ENCODE results near the gene TIMM44.

Gene TIMM44

GRCh38 chr19:7888145-7888825 lies 55.2 kb downstream of the TIMM44 start, which contains the start of gene LRRC8E:
LRRC8E (plus strand) TSS chr19:7888510; CDS start chr19:7895604, 7,094 bp downstream.
- H3K4me3 ChIP-seq (ENCODE audit: control insufficient read depth, low read depth, low read length), result peak within 1 kb of the TSS; percentile 95
- TF ChIP-seq CTCF (IDR thresholded peaks at IDR 0.05; ENCODE audit: control insufficient read depth, insufficient read depth, low read depth, low read length, missing control alignments), result no peak
- DNase-seq (ENCODE audit: low read depth), result no peak

GRCh38 chr19:7887408-7888144 lies 55.9 kb downstream of the TIMM44 start:
- DNase-seq (ENCODE audit: low read depth), result no peak
- no peak for TF ChIP-seq CTCF (IDR thresholded peaks at IDR 0.05; ENCODE audit: control insufficient read depth, insufficient read depth, low read depth, low read length, missing control alignments)
- peak overlapping the region; percentile 95; the same call in 1 of the 2 replicates for H3K4me3 ChIP-seq (ENCODE audit: control insufficient read depth, low read depth, low read length)

- no peak for TF ChIP-seq CTCF (IDR thresholded peaks at IDR 0.05; ENCODE audit: control insufficient read depth, insufficient read depth, low read depth, low read length, missing control alignments)
- no peak overlapping the region for H3K4me3 ChIP-seq (ENCODE audit: control insufficient read depth, low read depth, low read length)
- DNase-seq (ENCODE audit: low read depth), result no peak
Observed at GRCh38 chr19:7885818-7886217, 57.6 kb downstream of the TIMM44 start.

GRCh38 chr19:7883796-7884570 lies 59.5 kb downstream of the TIMM44 start:
- TF ChIP-seq CTCF (IDR thresholded peaks at IDR 0.05; ENCODE audit: control insufficient read depth, insufficient read depth, low read depth, low read length, missing control alignments), result no peak

GRCh38 chr19:7883105-7883504 lies 60.4 kb downstream of the TIMM44 start:
- no peak overlapping the region for H3K4me3 ChIP-seq (ENCODE audit: control insufficient read depth, low read depth, low read length)
- DNase-seq (ENCODE audit: low read depth), result no peak
- no peak for TF ChIP-seq CTCF (IDR thresholded peaks at IDR 0.05; ENCODE audit: control insufficient read depth, insufficient read depth, low read depth, low read length, missing control alignments)

More at GRCh38 chr19:7883796-7884570, 59.5 kb downstream of the TIMM44 start:
- DNase-seq (ENCODE audit: low read depth), result peak; percentile 24
- no peak overlapping the region for H3K4me3 ChIP-seq (ENCODE audit: control insufficient read depth, low read depth, low read length)

DNA sequence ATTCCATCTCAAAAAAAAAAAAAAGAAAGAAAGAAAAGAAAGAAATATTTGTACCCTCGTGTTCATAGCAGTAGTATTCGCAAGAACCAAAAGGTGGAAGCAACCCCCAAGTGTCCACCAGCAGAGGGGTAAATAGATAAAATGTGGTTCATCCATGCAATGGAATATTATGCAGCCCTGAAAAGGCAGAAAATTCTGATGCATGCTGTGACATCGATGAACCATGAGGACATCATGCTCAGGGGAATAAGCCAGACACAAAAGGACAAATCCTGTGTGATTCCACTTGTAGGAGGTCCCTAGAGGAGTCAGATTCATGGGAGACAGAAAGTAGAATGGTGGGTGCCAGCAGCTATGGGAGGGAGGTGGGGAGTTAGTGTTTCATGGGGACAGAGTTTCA lies 61.6 kb downstream of the TIMM44 start:
- no peak for DNase-seq (ENCODE audit: low read depth)
- TF ChIP-seq CTCF (IDR thresholded peaks at IDR 0.05; ENCODE audit: control insufficient read depth, insufficient read depth, low read depth, low read length, missing control alignments), result no peak
- H3K4me3 ChIP-seq (ENCODE audit: control insufficient read depth, low read depth, low read length), result no peak overlapping the region
